Measurements from ENCODE around the gene PAFAH1B1. TPM values are rescaled to one million over a fixed set of nuclear protein-coding genes. Genes with fewer than 3 reads are reported as not detected.

PAFAH1B1 gene
- total and polyA plus RNA-seq, 2 donors (not counting 1 experiment from before 2014, with no cell fraction given) = 41.4 to 170 TPM

- H3K9me3 ChIP-seq (ENCODE audit: control extremely low read depth in 1 of 3, control insufficient read depth in 2 of 3, insufficient read depth in 1 of 3, low read length in 2 of 3) = no peaks in the 10 kb centered on the region
- Mint-ChIP-seq H3K27me3 (peaks cover 9% of the 10 kb centered on the region), H3K9me3 (ENCODE audit: insufficient read depth) (no peaks in the 10 kb centered on the region), H3K27ac (no peak overlapping the region), H3K4me1 (no peaks in the 10 kb centered on the region), H3K4me3 (no peak overlapping the region)
- H3K79me2 ChIP-seq (ENCODE audit: control insufficient read depth, insufficient read depth, low read length) = no peaks in the 10 kb centered on the region
- no peak overlapping the region for H3K9ac ChIP-seq (ENCODE audit: low read length)
- no peak overlapping the region for H3K4me2 ChIP-seq (replicated peaks; ENCODE audit: low read depth, low read length, poor library complexity, severe bottlenecking)
- H3K27ac ChIP-seq (ENCODE audit: low read length in 2 of 2) = no peak overlapping the region
- WGBS (ENCODE audit: insufficient coverage) = no CpG with 5 or more reads among the region's 4 CpGs
- no peaks in the 10 kb centered on the region for H4K20me1 ChIP-seq (ENCODE audit: control insufficient read depth, insufficient read depth, low read length, poor library complexity, severe bottlenecking)
- no peak overlapping the region for H2AFZ ChIP-seq (ENCODE audit: insufficient read depth, low read depth, low read length, poor library complexity, severe bottlenecking)
- H3K27me3 ChIP-seq (replicated peaks in 1 of 4; ENCODE audit: control extremely low read depth in 1 of 4, control insufficient read depth in 3 of 4, insufficient read depth in 4 of 4, low read length in 3 of 4) = peaks cover 0 to 4% (median 0%) of the 10 kb centered on the region in 4 experiments
- ChIA-PET CTCF (no interaction called here), POLR2A (no interaction called here)
- intact Hi-C loops (cut with micrococcal nuclease) = no loop called here
- H3K4me1 ChIP-seq (ENCODE audit: control insufficient read depth in 2 of 2, insufficient read depth in 2 of 2, low read length in 2 of 2) = no peaks in the 10 kb centered on the region
- H3K36me3 ChIP-seq (replicated peaks in 1 of 2; ENCODE audit: control extremely low read depth in 1 of 2, control insufficient read depth in 1 of 2, extremely low read depth in 1 of 2, insufficient read depth in 2 of 2, low read length in 1 of 2) = no peaks in the 10 kb centered on the region
- DNase-seq = no peak
- TF ChIP-seq CTCF (IDR thresholded peaks at IDR 0.05) (no peak), EZH2 (IDR thresholded peaks at IDR 0.05; ENCODE audit: borderline replicate concordance, insufficient read depth, low read depth, low read length, poor library complexity, severe bottlenecking) (no peak)
- H3K4me3 ChIP-seq (ENCODE audit: control extremely low read depth in 1 of 5, extremely low read depth in 1 of 5, insufficient read depth in 1 of 5, low read depth in 2 of 5, low read length in 4 of 5) = no peak overlapping the region
- no peak for ATAC-seq (ENCODE audit: low read depth)
Observed at GRCh38 chr17:2580151-2580550, 13.3 kb upstream of the PAFAH1B1 start.

GRCh38 chr17:2580661-2581060 lies 12.8 kb upstream of the PAFAH1B1 start:
- no peaks in the 10 kb centered on the region for H3K36me3 ChIP-seq (replicated peaks in 1 of 2; ENCODE audit: control extremely low read depth in 1 of 2, control insufficient read depth in 1 of 2, extremely low read depth in 1 of 2, insufficient read depth in 2 of 2, low read length in 1 of 2)

More at GRCh38 chr17:2580661-2581060, 12.8 kb upstream of the PAFAH1B1 start:
- ChIA-PET POLR2A (no interaction called here), CTCF (interaction anchor here (1.0 kb wide), 1 partner anchor 198 kb away, joined by 3 read pairs; no protein-coding TSS in a partner anchor)
- Mint-ChIP-seq H3K4me3 (no peak overlapping the region), H3K27me3 (peaks cover 9% of the 10 kb centered on the region), H3K27ac (no peak overlapping the region), H3K9me3 (ENCODE audit: insufficient read depth) (no peaks in the 10 kb centered on the region), H3K4me1 (no peaks in the 10 kb centered on the region)
- Histone ChIP-seq H4K20me1 (ENCODE audit: control insufficient read depth, insufficient read depth, low read length, poor library complexity, severe bottlenecking) (no peaks in the 10 kb centered on the region), H3K79me2 (ENCODE audit: control insufficient read depth, insufficient read depth, low read length) (no peaks in the 10 kb centered on the region), H2AFZ (ENCODE audit: insufficient read depth, low read depth, low read length, poor library complexity, severe bottlenecking) (no peak overlapping the region), H3K9ac (ENCODE audit: low read length) (no peak overlapping the region), H3K9me3 (ENCODE audit: control extremely low read depth in 1 of 3, control insufficient read depth in 2 of 3, insufficient read depth in 1 of 3, low read length in 2 of 3) (no peaks in the 10 kb centered on the region), H3K27ac (ENCODE audit: low read length in 2 of 2) (no peak overlapping the region), H3K4me3 (ENCODE audit: control extremely low read depth in 1 of 5, extremely low read depth in 1 of 5, insufficient read depth in 1 of 5, low read depth in 2 of 5, low read length in 4 of 5) (no peak overlapping the region), H3K27me3 (replicated peaks in 1 of 4; ENCODE audit: control extremely low read depth in 1 of 4, control insufficient read depth in 3 of 4, insufficient read depth in 4 of 4, low read length in 3 of 4) (peaks cover 0 to 4% (median 0%) of the 10 kb centered on the region in 4 experiments), H3K4me1 (ENCODE audit: control insufficient read depth in 2 of 2, insufficient read depth in 2 of 2, low read length in 2 of 2) (no peaks in the 10 kb centered on the region), H3K4me2 (replicated peaks; ENCODE audit: low read depth, low read length, poor library complexity, severe bottlenecking) (no peak overlapping the region)
- DNase-seq (no peak), ATAC-seq (ENCODE audit: low read depth) (no peak)
- 91% methylated on average over 3 of the region's 5 CpGs for WGBS (ENCODE audit: insufficient coverage)
- TF ChIP-seq EZH2 (IDR thresholded peaks at IDR 0.05; ENCODE audit: borderline replicate concordance, insufficient read depth, low read depth, low read length, poor library complexity, severe bottlenecking) (no peak), CTCF (IDR thresholded peaks at IDR 0.05) (no peak)
- intact Hi-C loops (cut with micrococcal nuclease) = no loop called here

Measured in B cell (primary cell).